GM11168 (cell line): Measurements from ENCODE around the gene HDGFL1.

Experiments
- in situ Hi-C: fragments of 300-500 bp; cut with MboI; formaldehyde crosslinking; loops from one replicate; pipeline ENCODE4 v1.12.0; 2022; ENCODE audit warnings: low sequenced_read_pairs; ENCODE audit not compliant: unreplicated experiment

HDGFL1 gene

GRCh38 chr6:22583927-22584326 is 14.6 kb downstream of the HDGFL1 start:
- in situ Hi-C loops: no loop called here

- in situ Hi-C loops: no loop called here
Measured at GRCh38 chr6:22589118-22589517, 19.8 kb downstream of the HDGFL1 start.

- in situ Hi-C loops: no loop called here
Measured at GRCh38 chr6:22590423-22590822, 21.1 kb downstream of the HDGFL1 start.

GRCh38 chr6:22593895-22594294 is 24.5 kb downstream of the HDGFL1 start:
- in situ Hi-C loops: no loop called here

GRCh38 chr6:22596011-22596410 is 26.6 kb downstream of the HDGFL1 start:
- in situ Hi-C loops: no loop called here

GRCh38 chr6:22598339-22598738 is 29.0 kb downstream of the HDGFL1 start:
- in situ Hi-C loops: no loop called here

GRCh38 chr6:22600059-22600458 is 30.7 kb downstream of the HDGFL1 start:
- in situ Hi-C loops: no loop called here

- in situ Hi-C loops: no loop called here
Measured at GRCh38 chr6:22601984-22602383, 32.6 kb downstream of the HDGFL1 start.

GRCh38 chr6:22605736-22606135 is 36.4 kb downstream of the HDGFL1 start:
- in situ Hi-C loops: no loop called here

- in situ Hi-C loops: no loop called here
Measured at GRCh38 chr6:22610127-22610526, 40.8 kb downstream of the HDGFL1 start.

GRCh38 chr6:22612236-22612635 is 42.9 kb downstream of the HDGFL1 start:
- in situ Hi-C loops: no loop called here

- in situ Hi-C loops: no loop called here
Measured at GRCh38 chr6:22613051-22613450, 43.7 kb downstream of the HDGFL1 start.

GRCh38 chr6:22613695-22614094 is 44.3 kb downstream of the HDGFL1 start:
- in situ Hi-C loops: no loop called here

- in situ Hi-C loops: no loop called here
Measured at GRCh38 chr6:22614547-22614946, 45.2 kb downstream of the HDGFL1 start.

GRCh38 chr6:22621028-22621427 is 51.7 kb downstream of the HDGFL1 start:
- in situ Hi-C loops: no loop called here
